HEK293 (cell line): Measurements from ENCODE around the gene HSF2.

Experiments
- ZNF660 ChIP-seq: fragments of 450-650 bp; IDR thresholded peaks from 2 replicates; pipeline ENCODE4 v1.5.1; 2018; ENCODE audit warnings: missing biosample characterization, mild to moderate bottlenecking, missing genetic modification characterization
- TF ChIP-seq, protein P1 (sequence below): fragments of 450-650 bp; formaldehyde crosslinking; IDR thresholded peaks from 2 replicates; pipeline ENCODE4 v1.5.1; 2016; ENCODE audit warnings: missing biosample characterization, missing genetic modification characterization

DNA sequence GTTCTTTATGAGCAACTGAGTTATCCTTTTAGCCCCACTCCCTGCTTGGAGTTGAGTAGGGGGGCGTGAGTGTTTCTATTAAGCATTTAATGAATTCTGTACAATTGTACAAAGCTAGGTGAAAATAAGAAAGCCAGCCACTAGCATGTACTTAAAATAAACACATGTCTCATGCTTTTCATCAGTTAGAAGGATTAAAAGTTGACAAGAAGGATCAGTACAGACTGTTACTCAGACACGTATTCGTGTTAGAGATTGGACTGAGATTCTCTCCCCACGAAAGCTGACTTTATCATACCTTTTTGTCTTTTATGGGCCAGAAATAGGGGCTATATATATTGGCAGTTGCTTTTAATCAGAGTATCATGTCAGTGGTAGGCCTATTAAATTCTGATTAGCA, 1.7 kb downstream of the HSF2 start:
- TF ChIP-seq, protein P1, sequence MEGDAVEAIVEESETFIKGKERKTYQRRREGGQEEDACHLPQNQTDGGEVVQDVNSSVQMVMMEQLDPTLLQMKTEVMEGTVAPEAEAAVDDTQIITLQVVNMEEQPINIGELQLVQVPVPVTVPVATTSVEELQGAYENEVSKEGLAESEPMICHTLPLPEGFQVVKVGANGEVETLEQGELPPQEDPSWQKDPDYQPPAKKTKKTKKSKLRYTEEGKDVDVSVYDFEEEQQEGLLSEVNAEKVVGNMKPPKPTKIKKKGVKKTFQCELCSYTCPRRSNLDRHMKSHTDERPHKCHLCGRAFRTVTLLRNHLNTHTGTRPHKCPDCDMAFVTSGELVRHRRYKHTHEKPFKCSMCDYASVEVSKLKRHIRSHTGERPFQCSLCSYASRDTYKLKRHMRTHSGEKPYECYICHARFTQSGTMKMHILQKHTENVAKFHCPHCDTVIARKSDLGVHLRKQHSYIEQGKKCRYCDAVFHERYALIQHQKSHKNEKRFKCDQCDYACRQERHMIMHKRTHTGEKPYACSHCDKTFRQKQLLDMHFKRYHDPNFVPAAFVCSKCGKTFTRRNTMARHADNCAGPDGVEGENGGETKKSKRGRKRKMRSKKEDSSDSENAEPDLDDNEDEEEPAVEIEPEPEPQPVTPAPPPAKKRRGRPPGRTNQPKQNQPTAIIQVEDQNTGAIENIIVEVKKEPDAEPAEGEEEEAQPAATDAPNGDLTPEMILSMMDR, result no peak
- no peak for TF ChIP-seq ZNF660 (tag by site-specific recombination)
